Measurements from ENCODE around the gene PCNX1.

GRCh38 chr14:71105177-71105576, 197.9 kb downstream of the PCNX1 start:
- TF ChIP-seq CTCF (IDR thresholded peaks at IDR 0.05 in 2 of 3, conservative IDR thresholded peaks at IDR 0.05 in 1 of 3; ENCODE audit: insufficient read depth in 2 of 3, low read depth in 1 of 3, low read length in 3 of 3) (no peak), ESRRA (IDR thresholded peaks at IDR 0.05; ENCODE audit: borderline replicate concordance, low read depth) (no peak), FOXM1 (IDR thresholded peaks at IDR 0.05; ENCODE audit: low read depth) (no peak), FOXM1 (CRISPR knock-in tag; IDR thresholded peaks at IDR 0.05; ENCODE audit: low read depth) (no peak), RHOXF2B (CRISPR knock-in tag; conservative IDR thresholded peaks at IDR 0.05) (no peak), EP300 (IDR thresholded peaks at IDR 0.05; ENCODE audit: low read length) (no peak), STAT6 (CRISPR knock-in tag; IDR thresholded peaks at IDR 0.05) (no peak), E2F1 (CRISPR knock-in tag; IDR thresholded peaks at IDR 0.05) (no peak), SIRT6 (IDR thresholded peaks at IDR 0.05; ENCODE audit: low read depth, low read length) (no peak), SIN3A (IDR thresholded peaks at IDR 0.05; ENCODE audit: borderline replicate concordance in 2 of 2, control insufficient read depth in 1 of 2, low read depth in 2 of 2, low read length in 2 of 2) (no peak), EZH2 (IDR thresholded peaks at IDR 0.05; ENCODE audit: borderline replicate concordance, low read depth, low read length) (no peak), ZNF586 (CRISPR knock-in tag; conservative IDR thresholded peaks at IDR 0.05) (no peak), ESRRB (CRISPR knock-in tag; IDR thresholded peaks at IDR 0.05; ENCODE audit: borderline replicate concordance) (no peak), NR2C2 (CRISPR knock-in tag; IDR thresholded peaks at IDR 0.05) (no peak), NR2C2 (tag; IDR thresholded peaks at IDR 0.05) (no peak), SMAD3 (CRISPR knock-in tag; conservative IDR thresholded peaks at IDR 0.05) (no peak)
